Measurements from ENCODE around the gene POU2AF3. TPM values are rescaled to one million over a fixed set of nuclear protein-coding genes. Genes with fewer than 3 reads are reported as not detected.

Gene POU2AF3
- total RNA-seq, 2 experiments from 2014 or later, result not detected

DNA sequence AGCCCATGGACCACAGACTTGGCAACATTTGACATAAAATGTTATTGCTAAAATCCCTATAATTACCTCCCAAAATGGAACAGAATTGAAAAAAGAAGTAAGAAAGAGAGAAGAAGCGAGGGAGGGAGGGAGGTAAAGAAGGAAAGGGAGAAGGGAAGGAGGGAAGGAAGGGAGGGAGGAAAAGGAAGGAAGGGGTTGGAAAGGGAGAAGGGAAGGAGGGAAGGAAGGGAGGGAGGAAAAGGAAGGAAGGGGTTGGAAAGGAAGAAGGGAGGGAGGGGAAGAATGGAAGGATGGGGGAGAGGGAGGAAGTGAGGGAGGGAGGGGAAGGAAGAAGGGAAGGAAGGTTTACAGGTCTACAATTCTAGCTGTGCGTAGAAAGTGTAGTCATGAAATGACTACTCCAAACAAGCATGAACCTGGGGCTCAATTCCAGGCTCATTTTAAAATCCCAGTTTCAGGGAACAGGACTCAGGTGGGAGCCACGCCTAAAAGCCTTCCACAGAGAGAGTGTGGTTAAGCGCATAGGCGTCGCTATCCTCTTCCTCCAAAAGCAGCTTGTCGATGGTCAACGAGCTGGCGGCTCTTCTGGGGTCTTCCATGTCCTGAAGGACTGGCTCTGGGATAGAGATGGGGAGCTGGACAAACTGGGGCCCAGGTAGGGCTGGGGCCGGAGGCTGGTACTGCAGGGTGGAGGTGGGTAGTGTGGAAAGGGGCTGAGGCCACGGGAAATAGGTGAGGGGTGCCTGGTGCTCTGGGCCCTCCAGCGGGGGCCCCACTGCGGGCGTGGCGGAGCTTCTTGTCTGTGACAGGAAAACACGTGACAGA lies 55.6 kb downstream of the POU2AF3 start:
- Histone ChIP-seq H3K36me3 (ENCODE audit: insufficient read depth, low read length) (no peaks in the 10 kb centered on the region), H3K4me3 (ENCODE audit: low read length) (no peak overlapping the region), H3K4me1 (ENCODE audit: insufficient read depth, low read length) (no peaks in the 10 kb centered on the region), H3K27me3 (ENCODE audit: control insufficient read depth in 1 of 2, insufficient read depth in 2 of 2, low read length in 2 of 2) (no peaks in the 10 kb centered on the region), H3K27ac (ENCODE audit: low read depth in 1 of 2, low read length in 2 of 2) (no peak overlapping the region), H3K9me3 (ENCODE audit: control insufficient read depth in 1 of 2, insufficient read depth in 1 of 2, low read length in 2 of 2) (no peaks in the 10 kb centered on the region)
- no peak for ATAC-seq (ENCODE audit: poor library complexity)
- H3K36me3 Mint-ChIP-seq (ENCODE audit: low read depth), result no peaks in the 10 kb centered on the region
- intact Hi-C loops (cut with DNase I, micrococcal nuclease), result no loop called here
- H3K9me3 Mint-ChIP-seq, result no peaks in the 10 kb centered on the region
- CTCF ChIA-PET, result no interaction called here
- no peaks in the 10 kb centered on the region for H3K27me3 Mint-ChIP-seq
- no peak overlapping the region for H3K4me3 Mint-ChIP-seq
- H3K27ac Mint-ChIP-seq, result no peak overlapping the region
- TF ChIP-seq, protein P1, sequence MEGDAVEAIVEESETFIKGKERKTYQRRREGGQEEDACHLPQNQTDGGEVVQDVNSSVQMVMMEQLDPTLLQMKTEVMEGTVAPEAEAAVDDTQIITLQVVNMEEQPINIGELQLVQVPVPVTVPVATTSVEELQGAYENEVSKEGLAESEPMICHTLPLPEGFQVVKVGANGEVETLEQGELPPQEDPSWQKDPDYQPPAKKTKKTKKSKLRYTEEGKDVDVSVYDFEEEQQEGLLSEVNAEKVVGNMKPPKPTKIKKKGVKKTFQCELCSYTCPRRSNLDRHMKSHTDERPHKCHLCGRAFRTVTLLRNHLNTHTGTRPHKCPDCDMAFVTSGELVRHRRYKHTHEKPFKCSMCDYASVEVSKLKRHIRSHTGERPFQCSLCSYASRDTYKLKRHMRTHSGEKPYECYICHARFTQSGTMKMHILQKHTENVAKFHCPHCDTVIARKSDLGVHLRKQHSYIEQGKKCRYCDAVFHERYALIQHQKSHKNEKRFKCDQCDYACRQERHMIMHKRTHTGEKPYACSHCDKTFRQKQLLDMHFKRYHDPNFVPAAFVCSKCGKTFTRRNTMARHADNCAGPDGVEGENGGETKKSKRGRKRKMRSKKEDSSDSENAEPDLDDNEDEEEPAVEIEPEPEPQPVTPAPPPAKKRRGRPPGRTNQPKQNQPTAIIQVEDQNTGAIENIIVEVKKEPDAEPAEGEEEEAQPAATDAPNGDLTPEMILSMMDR (IDR thresholded peaks at IDR 0.05), result no peak
- POLR2A ChIA-PET, result no interaction called here
- no peak for DNase-seq
- H3K4me1 Mint-ChIP-seq (ENCODE audit: low read depth), result no peaks in the 10 kb centered on the region

DNA sequence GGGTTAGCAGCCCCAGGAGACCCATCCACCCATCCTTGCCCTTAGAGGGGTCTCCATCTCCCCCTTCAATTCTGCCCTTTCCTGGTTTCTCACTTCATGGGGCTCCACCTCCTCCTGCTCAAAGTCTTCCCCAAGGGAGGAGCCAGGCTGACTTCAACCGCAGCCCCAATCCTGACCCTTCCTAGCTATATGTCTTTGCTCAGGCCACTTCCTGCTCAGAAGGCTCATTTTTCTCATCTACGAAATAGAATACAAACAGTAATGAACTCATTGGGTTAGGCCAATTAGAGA lies 56.2 kb downstream of the POU2AF3 start:
- Histone ChIP-seq H3K4me1 (ENCODE audit: insufficient read depth, low read length) (no peaks in the 10 kb centered on the region), H3K9me3 (ENCODE audit: control insufficient read depth in 1 of 2, insufficient read depth in 1 of 2, low read length in 2 of 2) (no peaks in the 10 kb centered on the region), H3K36me3 (ENCODE audit: insufficient read depth, low read length) (no peaks in the 10 kb centered on the region), H3K27me3 (ENCODE audit: control insufficient read depth in 1 of 2, insufficient read depth in 2 of 2, low read length in 2 of 2) (no peaks in the 10 kb centered on the region), H3K4me3 (ENCODE audit: low read length) (no peak overlapping the region), H3K27ac (ENCODE audit: low read depth in 1 of 2, low read length in 2 of 2) (no peak overlapping the region)
- intact Hi-C loops (cut with DNase I, micrococcal nuclease), result no loop called here
- Mint-ChIP-seq H3K9me3 (no peaks in the 10 kb centered on the region), H3K4me3 (no peak overlapping the region), H3K36me3 (ENCODE audit: low read depth) (no peaks in the 10 kb centered on the region), H3K27me3 (no peaks in the 10 kb centered on the region), H3K4me1 (ENCODE audit: low read depth) (no peaks in the 10 kb centered on the region), H3K27ac (no peak overlapping the region)
- ChIA-PET POLR2A (no interaction called here), CTCF (no interaction called here)
- DNase-seq (no peak), ATAC-seq (ENCODE audit: poor library complexity) (no peak)
- TF ChIP-seq, protein P1 (IDR thresholded peaks at IDR 0.05), result no peak

DNA sequence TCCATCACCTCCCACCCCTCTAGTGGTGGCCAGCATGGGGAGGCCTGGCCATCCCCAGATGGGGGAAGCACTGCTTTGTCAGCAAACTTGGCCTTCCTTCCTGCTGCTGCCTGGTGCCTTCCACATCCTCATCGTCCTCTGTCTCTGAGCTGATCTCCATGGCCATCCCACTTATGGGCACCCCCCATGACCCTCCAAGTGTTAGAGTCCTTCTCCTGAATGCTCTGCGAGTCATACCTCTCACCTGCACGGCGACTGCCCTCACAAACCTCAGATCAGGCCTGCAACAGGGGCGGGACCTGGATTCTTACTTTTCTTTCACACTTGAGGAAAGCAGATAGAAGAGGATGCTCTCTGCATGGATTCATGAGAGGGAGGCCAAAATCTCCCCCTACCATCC lies 56.8 kb downstream of the POU2AF3 start:
- Histone ChIP-seq H3K27me3 (ENCODE audit: control insufficient read depth in 1 of 2, insufficient read depth in 2 of 2, low read length in 2 of 2) (no peaks in the 10 kb centered on the region), H3K9me3 (ENCODE audit: control insufficient read depth in 1 of 2, insufficient read depth in 1 of 2, low read length in 2 of 2) (no peaks in the 10 kb centered on the region), H3K4me1 (ENCODE audit: insufficient read depth, low read length) (no peaks in the 10 kb centered on the region), H3K4me3 (ENCODE audit: low read length) (no peak overlapping the region), H3K36me3 (ENCODE audit: insufficient read depth, low read length) (no peaks in the 10 kb centered on the region), H3K27ac (ENCODE audit: low read depth in 1 of 2, low read length in 2 of 2) (no peak overlapping the region)
- TF ChIP-seq, protein P1 (IDR thresholded peaks at IDR 0.05), result no peak
- Mint-ChIP-seq H3K36me3 (ENCODE audit: low read depth) (no peaks in the 10 kb centered on the region), H3K27me3 (no peaks in the 10 kb centered on the region), H3K27ac (no peak overlapping the region), H3K4me1 (ENCODE audit: low read depth) (no peaks in the 10 kb centered on the region), H3K9me3 (no peaks in the 10 kb centered on the region), H3K4me3 (no peak overlapping the region)
- ChIA-PET CTCF (no interaction called here), POLR2A (no interaction called here)
- DNase-seq (no peak), ATAC-seq (ENCODE audit: poor library complexity) (no peak)
- intact Hi-C loops (cut with DNase I, micrococcal nuclease), result loop anchor here in 1 of 2 experiments (5.0 kb wide), 1 partner anchor 67 kb away; no protein-coding TSS in a partner anchor

Measured in CD4-positive, alpha-beta T cell (primary cell).